ENCODE results near the gene TCF19.

GRCh38 chr6:31165986-31166385 lies 7.6 kb downstream of the TCF19 start:
- no peak for TF ChIP-seq CTCF (IDR thresholded peaks at IDR 0.05; ENCODE audit: poor library complexity, severe bottlenecking)
- no peak for TF ChIP-seq TAF1 (IDR thresholded peaks at IDR 0.05; ENCODE audit: low read depth)
- TF ChIP-seq EP300 (conservative IDR thresholded peaks at IDR 0.05; ENCODE audit: poor library complexity, severe bottlenecking) = no peak
- no peak for TF ChIP-seq EZH2 (IDR thresholded peaks at IDR 0.05; ENCODE audit: borderline replicate concordance, insufficient read depth, low read length, poor library complexity, severe bottlenecking)
- no peak for TF ChIP-seq RAD21 (conservative IDR thresholded peaks at IDR 0.05)
- no peak for TF ChIP-seq POLR2AphosphoS5 (IDR thresholded peaks at IDR 0.05)
- no peak for TF ChIP-seq REST (IDR thresholded peaks at IDR 0.05; ENCODE audit: borderline replicate concordance)
